ENCODE measurements around the gene MUC2. TPM values are rescaled to one million over a fixed set of nuclear protein-coding genes. Genes with fewer than 3 reads are reported as not detected.

MUC2 gene
- total and polyA plus RNA-seq, 2 experiments from 2014 or later, result not detected

- no peak for TF ChIP-seq ZNF462 (CRISPR knock-in tag; IDR thresholded peaks at IDR 0.05)
Measured at GRCh38 chr11:1044160-1044559, 30.5 kb upstream of the MUC2 start (continued).

DNA sequence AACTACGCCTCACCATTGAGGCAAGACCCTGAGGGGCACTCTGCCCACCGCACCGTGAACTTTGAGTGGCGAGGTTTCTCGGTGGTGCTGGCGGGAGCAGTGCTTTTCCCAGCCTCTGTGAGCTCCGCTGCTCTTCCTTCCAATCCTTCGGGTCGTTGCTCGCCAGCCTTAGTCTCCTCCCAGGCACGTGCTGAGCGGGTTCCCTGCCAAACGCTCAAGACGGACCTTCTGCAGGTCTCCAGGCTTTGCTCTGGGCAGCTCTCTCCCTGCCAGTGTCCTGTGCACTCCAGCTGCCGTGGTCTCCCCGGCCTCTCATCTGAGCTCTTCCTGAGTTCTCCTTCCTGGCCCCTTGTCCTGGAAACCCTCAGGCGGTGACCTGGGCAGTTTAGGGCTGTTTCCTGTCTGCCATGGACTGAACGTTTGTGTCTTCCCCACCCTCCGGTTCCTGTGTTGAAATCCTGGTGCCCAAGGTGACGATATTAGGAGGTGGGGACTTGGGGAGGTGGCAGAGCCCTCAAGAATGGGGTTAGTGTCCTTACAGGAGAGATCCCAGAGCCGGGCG lies 27.0 kb upstream of the MUC2 start:
- Histone ChIP-seq H3K4me2 (no peak overlapping the region), H3K9me2 (ENCODE audit: insufficient read depth) (no peaks in the 10 kb centered on the region), H3K27ac (ENCODE audit: low read depth) (no peak overlapping the region), H3K4me3 (no peak overlapping the region), H3K79me2 (replicated peaks; ENCODE audit: insufficient read depth) (no peaks in the 10 kb centered on the region), H3K36me3 (ENCODE audit: insufficient read depth) (no peaks in the 10 kb centered on the region), H3F3A (replicated peaks; ENCODE audit: low read depth) (no peaks in the 10 kb centered on the region), H4K20me1 (replicated peaks; ENCODE audit: insufficient read depth) (no peaks in the 10 kb centered on the region), H3K27me3 (ENCODE audit: insufficient read depth) (no peaks in the 10 kb centered on the region), H2AFZ (no peak overlapping the region), H3K4me1 (ENCODE audit: insufficient read depth) (no peaks in the 10 kb centered on the region)
- Mint-ChIP-seq H3K27me3 (ENCODE audit: insufficient read depth, low read depth, poor library complexity) (peaks cover 9% of the 10 kb centered on the region), H3K4me1 (no peaks in the 10 kb centered on the region; the same call in 2 of the 3 replicates), H3K9me3 (peaks cover 2% of the 10 kb centered on the region; the same call in 2 of the 3 replicates), H3K4me3 (no peak overlapping the region), H3K27ac (no peak overlapping the region), H3K36me3 (ENCODE audit: low read depth) (no peaks in the 10 kb centered on the region; the same call in 2 of the 3 replicates)
- DNase-seq (ENCODE audit: low spot score) (no peak), ATAC-seq (no peak)
- no peak for TF ChIP-seq ZNF331 (CRISPR knock-in tag; IDR thresholded peaks at IDR 0.05; ENCODE audit: low read depth)
- TF ChIP-seq ZNF462 (CRISPR knock-in tag; IDR thresholded peaks at IDR 0.05), result no peak
- no peak for TF ChIP-seq EZH2phosphoT487 (IDR thresholded peaks at IDR 0.05; ENCODE audit: unreplicated experiment)
- TF ChIP-seq CTCF (conservative IDR thresholded peaks at IDR 0.05; ENCODE audit: low read depth in 2 of 2), result no peak
- TF ChIP-seq CREB1 (CRISPR knock-in tag; IDR thresholded peaks at IDR 0.05; ENCODE audit: low read depth), result no peak
- no peak for TF ChIP-seq ZNF114 (CRISPR knock-in tag; IDR thresholded peaks at IDR 0.05)
- no peak for TF ChIP-seq NANOG (IDR thresholded peaks at IDR 0.05; ENCODE audit: borderline replicate concordance)
- no peak for TF ChIP-seq JUNB (IDR thresholded peaks at IDR 0.05; ENCODE audit: unreplicated experiment)
